Stomach (tissue), 9 donors: Measurements from ENCODE around the gene STK24. TPM values are rescaled to one million over a fixed set of nuclear protein-coding genes. Genes with fewer than 3 reads are reported as not detected.
A peak's percentile ranks its signal among the peaks of the same experiment; 100 is the strongest.

ENCODE experiments used
- DNase-seq, 2 donors: peaks; one replicate each; pipeline versions ENCODE4 v3.0.0 to v3.0.0-alpha.2; 2013 to 2019
- H3K27ac ChIP-seq, 5 donors: fragments of 200-600 bp in 4 of 5; sonication (generic) in 4 of 5; one replicate each; pipeline ENCODE4 v1.5.1; 2013 to 2019; ENCODE audit warnings: mild to moderate bottlenecking in 1 of 5, moderate library complexity in 1 of 5
- H3K27me3 ChIP-seq, 3 donors: fragments of 200-600 bp; sonication (generic); one replicate each; pipeline ENCODE4 v1.5.1; 2017 to 2019; ENCODE audit warnings: mixed run types in 1 of 3
- H3K36me3 ChIP-seq, 4 donors: fragments of 200-600 bp; sonication (generic); 1 replicate in 3 of 4; 2 replicates in 1 of 4; pipeline ENCODE4 v1.5.1; 2016 to 2019
- H3K4me1 ChIP-seq, 4 donors: fragments of 200-600 bp; sonication (generic); one replicate each; pipeline ENCODE4 v1.5.1; 2016 to 2019
- H3K4me3 ChIP-seq, 4 donors: fragments of 200-600 bp; sonication (generic) in 3 of 4; one replicate each; pipeline ENCODE4 v1.5.1; 2016 to 2019; ENCODE audit warnings: mild to moderate bottlenecking in 1 of 4
- H3K9me3 ChIP-seq, 4 donors: fragments of 200-600 bp; sonication (generic); one replicate each; pipeline ENCODE4 v1.5.1; 2016 to 2019
- CTCF ChIP-seq, 7 experiments: fragments of 450-650 bp in 4 of 7; fragments of 200-600 bp in 3 of 7; sonication (generic) in 3 of 7; IDR thresholded peaks; one replicate each; pipeline ENCODE4 v1.5.1; 2016 to 2019; ENCODE audit warnings: antibody characterized with exemption in 7 of 7, control low read depth in 2 of 7, mild to moderate bottlenecking in 1 of 7
- EP300 ChIP-seq: sonication (generic); formaldehyde crosslinking; IDR thresholded peaks from one replicate; pipeline ENCODE4 v1.6.1; 2017; ENCODE audit warnings: antibody characterized with exemption
- POLR2A ChIP-seq, 4 donors: fragments of 450-650 bp; IDR thresholded peaks; one replicate each; pipeline ENCODE4 v1.6.1; 2016; ENCODE audit warnings: antibody characterized with exemption in 4 of 4, control low read depth in 2 of 4, mild to moderate bottlenecking in 1 of 4, moderate library complexity in 1 of 4
- POLR2AphosphoS5 ChIP-seq, 3 donors: sonication (generic); formaldehyde crosslinking; IDR thresholded peaks; one replicate each; pipeline ENCODE4 v1.6.1; 2016; ENCODE audit warnings: antibody characterized with exemption in 3 of 3
- WGBS, 5 donors: extraction: QIAGEN DNeasy Blood & Tissue Kit in 3 of 5; methylation state at CpG; one replicate each; pipeline versions ENCODE4 v1.1.5 to v1.1.7; 2013 to 2018; 5-methylcytosine and 5-hydroxymethylcytosine counted together
- intact Hi-C: fragments of 100-400 bp; cut with DNase I; formaldehyde crosslinking; loops from one replicate; pipeline ENCODE4 v1.15.1; 2023; ENCODE audit warnings: low total_unique reads
- polyA plus RNA-seq, 3 donors: library from polyadenylated mRNA; stranded (reverse); fragments of 200-250 nt; gene quantifications; one replicate each; pipeline ENCODE4 v1.2.3, GENCODE V29; 2013
- total RNA-seq, 5 donors: library from RNA; depleted of rRNA; stranded (reverse); fragments of >200 nt; gene quantifications; one replicate each; pipeline versions ENCODE4 v1.1.0 to v1.2.3, GENCODE V29; 2014 to 2016
- donor health status: healthy with polysubstance abuse.
- donor health status: Bipolar disorder and iron deficiency.
- donor health status: healthy.

The STK24 gene
- total and polyA plus RNA-seq, 8 donors: 33.0 to 139 (median 59.5) TPM

- intact Hi-C loops: no loop called here
- H3K4me1 ChIP-seq: peaks cover 10 to 53% (median 23%) of the 10 kb centered on the region in 4 donors
- no peaks in the 10 kb centered on the region for H3K27me3 ChIP-seq
- H3K27ac ChIP-seq: peak overlapping the region in 4 of 5 donors; percentile 51 to 66 (median 60)
- H3K4me3 ChIP-seq: no peak overlapping the region
- WGBS, 5 donors: 69 to 90% (median 85%) methylated on average over 2 of the region's 2 CpGs
- TF ChIP-seq CTCF (IDR thresholded peaks at IDR 0.05) (no peak), POLR2AphosphoS5 (IDR thresholded peaks at IDR 0.05) (no peak), EP300 (no peak), POLR2A (IDR thresholded peaks at IDR 0.05) (no peak)
- peak in 1 of 2 donors; percentile 33 for DNase-seq
- no peaks in the 10 kb centered on the region for H3K9me3 ChIP-seq
- H3K36me3 ChIP-seq: no peaks in the 10 kb centered on the region
These were observed 4.5 kb upstream of the STK24 start for GRCh38 chr13:98581381-98581780.

- peaks cover 12 to 51% (median 24%) of the 10 kb centered on the region in 4 donors for H3K4me1 ChIP-seq
- TF ChIP-seq CTCF (IDR thresholded peaks at IDR 0.05) (no peak), EP300 (no peak), POLR2AphosphoS5 (IDR thresholded peaks at IDR 0.05) (no peak), POLR2A (IDR thresholded peaks at IDR 0.05) (no peak)
- WGBS, 5 donors: 92 to 98% (median 97%) methylated on average over 2 of the region's 2 CpGs
- H3K27me3 ChIP-seq: no peaks in the 10 kb centered on the region
- H3K9me3 ChIP-seq: no peaks in the 10 kb centered on the region
- intact Hi-C loops: no loop called here
- peak overlapping the region in 1 of 5 donors; percentile 51 for H3K27ac ChIP-seq
- no peaks in the 10 kb centered on the region for H3K36me3 ChIP-seq
- no peak overlapping the region for H3K4me3 ChIP-seq
- no peak for DNase-seq
These were observed 3.5 kb upstream of the STK24 start for GRCh38 chr13:98580420-98580819.

- 31 to 47% (median 37%) methylated on average over 13 of the region's 13 CpGs for WGBS, 5 donors
- Histone ChIP-seq H3K4me3 (peak overlapping the region; percentile 41 to 91 (median 63)), H3K4me1 (peaks cover 20 to 66% (median 44%) of the 10 kb centered on the region in 4 donors), H3K9me3 (no peaks in the 10 kb centered on the region), H3K36me3 (no peaks in the 10 kb centered on the region), H3K27me3 (no peaks in the 10 kb centered on the region), H3K27ac (peak overlapping the region; percentile 94 to 98 (median 97))
- intact Hi-C loops: no loop called here
- no peak for TF ChIP-seq CTCF (IDR thresholded peaks at IDR 0.05)
- no peak for TF ChIP-seq POLR2A (IDR thresholded peaks at IDR 0.05)
- TF ChIP-seq POLR2AphosphoS5 (IDR thresholded peaks at IDR 0.05): no peak
- TF ChIP-seq EP300: no peak
- DNase-seq: peak in 1 of 2 donors; percentile 33
These were observed 954 bp upstream of the STK24 start for GRCh38 chr13:98577836-98578285.

- H3K36me3 ChIP-seq: no peaks in the 10 kb centered on the region
- H3K27ac ChIP-seq: peak overlapping the region; percentile 94 to 99 (median 98)
- no peaks in the 10 kb centered on the region for H3K27me3 ChIP-seq
- 0 to 4% (median 0%) methylated on average over 13 to 98 of the region's 98 CpGs for WGBS, 5 donors
- H3K4me1 ChIP-seq: peaks cover 19 to 68% (median 55%) of the 10 kb centered on the region in 4 donors
- no peaks in the 10 kb centered on the region for H3K9me3 ChIP-seq
- peak; percentile 59 to 85 for DNase-seq
- no peak for TF ChIP-seq CTCF (IDR thresholded peaks at IDR 0.05)
- TF ChIP-seq POLR2AphosphoS5 (IDR thresholded peaks at IDR 0.05): peak in 1 of 3 donors; percentile 15
- peak overlapping the region; percentile 77 to 96 (median 92) for H3K4me3 ChIP-seq
- intact Hi-C loops: no loop called here
These were observed 534 bp downstream of the STK24 start for GRCh38 chr13:98576200-98576945.
